SKM-1 treated with dmso at 0.1 percent for 144 hours (cell line): ENCODE measurements around the gene NDUFA13.

Experiments used
- DNase-seq: peaks from one replicate; lab custom pipeline; 2025; ENCODE audit not compliant: unreplicated experiment; lab: John Stamatoyannopoulos, UW

NDUFA13 gene

DNA sequence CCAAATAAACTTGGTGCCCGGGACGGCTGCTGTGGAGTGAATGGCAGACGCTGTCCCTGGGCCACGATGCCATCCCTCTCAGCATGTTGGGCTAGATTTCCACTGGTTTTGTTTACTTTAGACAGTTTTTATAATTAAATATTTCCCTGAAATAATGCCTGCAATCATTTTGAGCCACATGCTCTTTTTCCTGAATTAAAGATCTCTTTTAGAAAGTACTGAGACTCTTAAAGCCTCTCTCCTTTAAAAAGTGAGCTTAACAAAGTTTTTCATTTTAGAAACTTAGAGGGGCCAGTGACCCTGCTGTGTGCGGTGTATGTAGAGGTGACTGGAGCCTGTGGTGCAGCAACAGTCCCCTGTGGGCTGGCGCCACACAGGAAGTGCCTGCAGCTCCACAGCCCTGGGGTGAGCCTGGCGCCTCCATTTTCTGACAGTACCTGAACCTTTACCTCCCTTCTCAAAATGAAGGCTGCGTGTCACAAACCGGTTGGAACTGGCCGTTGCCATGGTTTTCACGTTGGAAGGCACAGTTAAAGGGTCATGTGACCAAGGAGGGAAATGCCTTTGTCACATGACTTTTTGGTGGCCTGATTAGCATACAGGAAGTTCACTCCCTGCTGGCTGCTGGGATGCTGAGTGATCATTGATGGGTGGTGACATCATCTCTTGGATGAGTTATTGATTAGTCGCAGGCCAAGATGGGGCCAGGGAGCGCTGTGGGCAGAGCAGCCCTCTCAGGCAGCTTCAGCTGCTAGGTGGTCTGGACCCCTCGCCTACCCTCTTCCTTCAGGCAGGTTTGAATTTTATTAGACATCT lies 26.9 kb upstream of the NDUFA13 start:
- no peak for DNase-seq

- no peak for DNase-seq
Observed at GRCh38 chr19:19489804-19490204, 26.2 kb upstream of the NDUFA13 start.

DNA sequence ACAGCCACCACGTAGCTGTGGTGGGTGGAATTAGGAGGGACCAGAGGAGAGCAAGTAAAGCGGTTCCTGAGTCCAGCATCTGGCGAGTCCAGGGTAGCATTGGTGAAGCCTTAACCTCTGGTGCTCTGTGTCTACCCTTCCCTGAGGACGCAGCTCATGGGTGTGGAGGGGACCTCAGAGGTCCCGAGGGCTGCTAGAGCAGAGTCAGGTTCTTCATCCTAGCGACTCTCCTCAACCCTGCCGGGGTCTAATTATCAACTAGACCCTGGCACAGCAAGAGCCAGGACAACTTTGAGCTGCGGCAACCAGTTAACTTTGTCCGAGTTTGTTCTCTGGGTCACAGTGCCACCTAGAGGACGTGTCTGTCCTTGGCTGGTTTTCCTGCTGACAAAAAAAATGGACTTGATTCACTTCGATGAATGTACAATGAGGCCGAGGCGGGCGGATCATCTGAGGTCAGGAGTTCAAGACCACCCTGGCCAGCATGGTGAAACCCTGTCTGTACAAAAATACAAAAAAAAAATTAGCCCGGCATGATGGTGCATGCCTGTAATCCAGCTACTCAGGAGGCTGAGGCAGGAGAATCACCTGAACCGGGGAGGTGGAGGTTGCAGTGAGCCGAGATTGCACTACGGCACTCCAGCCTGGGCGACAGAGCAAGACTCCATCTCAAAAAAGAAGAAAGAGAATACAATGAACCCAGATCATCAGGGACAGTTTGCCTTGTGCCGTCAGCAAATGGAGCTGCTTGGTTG lies 25.6 kb upstream of the NDUFA13 start:
- DNase-seq = peak; percentile 25

DNA sequence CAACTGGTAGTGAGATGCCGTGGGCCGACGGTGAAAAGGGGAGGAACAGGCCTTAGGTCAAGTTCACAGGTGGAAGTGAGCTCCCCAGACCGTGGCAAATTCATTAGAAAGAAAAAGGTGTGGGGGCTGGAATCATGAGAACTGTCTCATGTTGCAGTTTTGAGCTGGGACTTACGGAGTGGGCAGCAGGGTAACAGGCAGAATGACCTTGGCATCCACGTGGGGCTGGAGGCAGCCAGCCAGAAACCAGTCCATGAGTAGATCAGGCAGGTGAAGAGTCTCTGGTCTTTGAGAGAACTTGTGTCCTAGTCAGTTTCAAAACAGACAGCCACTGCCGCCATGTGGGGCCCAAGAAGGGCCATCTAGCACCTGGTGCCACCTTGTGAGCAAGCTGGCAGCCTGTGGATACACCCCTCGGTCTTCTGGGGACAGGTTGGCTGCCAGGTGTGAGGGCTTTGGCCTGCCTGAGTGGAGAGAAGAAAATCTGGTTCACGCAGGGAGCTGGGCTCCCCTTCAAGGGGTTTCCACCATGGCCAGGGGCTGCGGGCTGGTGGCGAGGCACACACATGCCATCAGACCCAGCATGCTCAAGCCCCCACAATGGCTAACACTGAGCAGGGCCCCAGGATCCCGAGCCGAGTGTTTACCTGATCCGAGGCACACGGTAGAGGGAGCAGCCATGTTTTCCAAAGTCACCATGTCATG lies 24.6 kb upstream of the NDUFA13 start:
- no peak for DNase-seq

DNA sequence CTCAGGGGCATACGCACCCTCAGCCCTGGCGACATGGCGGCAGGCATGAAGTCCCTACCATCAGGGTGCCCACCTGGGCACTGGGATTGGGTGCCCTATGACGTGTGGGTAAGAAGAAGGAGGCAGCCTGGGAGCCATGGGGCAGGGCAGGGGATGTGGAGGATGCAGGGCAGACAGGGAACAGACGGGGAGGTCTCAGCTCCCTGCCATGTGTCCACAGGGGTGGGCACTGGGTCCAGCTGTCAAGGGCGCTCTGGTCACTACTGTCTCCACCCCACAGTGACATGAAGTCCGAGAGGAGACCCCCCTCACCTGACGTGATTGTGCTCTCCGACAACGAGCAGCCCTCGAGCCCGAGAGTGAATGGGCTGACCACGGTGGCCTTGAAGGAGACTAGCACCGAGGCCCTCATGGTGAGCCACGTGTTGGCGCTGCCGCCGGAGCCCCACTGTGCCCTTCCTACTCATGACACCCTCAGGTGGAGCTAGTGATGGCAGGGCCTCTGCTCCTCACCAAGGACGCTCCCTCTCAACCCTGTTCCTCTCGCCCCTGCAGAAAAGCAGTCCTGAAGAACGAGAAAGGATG lies 23.9 kb upstream of the NDUFA13 start:
- DNase-seq = no peak

- no peak for DNase-seq
Observed at GRCh38 chr19:19493841-19494546, 22.0 kb upstream of the NDUFA13 start.

DNA sequence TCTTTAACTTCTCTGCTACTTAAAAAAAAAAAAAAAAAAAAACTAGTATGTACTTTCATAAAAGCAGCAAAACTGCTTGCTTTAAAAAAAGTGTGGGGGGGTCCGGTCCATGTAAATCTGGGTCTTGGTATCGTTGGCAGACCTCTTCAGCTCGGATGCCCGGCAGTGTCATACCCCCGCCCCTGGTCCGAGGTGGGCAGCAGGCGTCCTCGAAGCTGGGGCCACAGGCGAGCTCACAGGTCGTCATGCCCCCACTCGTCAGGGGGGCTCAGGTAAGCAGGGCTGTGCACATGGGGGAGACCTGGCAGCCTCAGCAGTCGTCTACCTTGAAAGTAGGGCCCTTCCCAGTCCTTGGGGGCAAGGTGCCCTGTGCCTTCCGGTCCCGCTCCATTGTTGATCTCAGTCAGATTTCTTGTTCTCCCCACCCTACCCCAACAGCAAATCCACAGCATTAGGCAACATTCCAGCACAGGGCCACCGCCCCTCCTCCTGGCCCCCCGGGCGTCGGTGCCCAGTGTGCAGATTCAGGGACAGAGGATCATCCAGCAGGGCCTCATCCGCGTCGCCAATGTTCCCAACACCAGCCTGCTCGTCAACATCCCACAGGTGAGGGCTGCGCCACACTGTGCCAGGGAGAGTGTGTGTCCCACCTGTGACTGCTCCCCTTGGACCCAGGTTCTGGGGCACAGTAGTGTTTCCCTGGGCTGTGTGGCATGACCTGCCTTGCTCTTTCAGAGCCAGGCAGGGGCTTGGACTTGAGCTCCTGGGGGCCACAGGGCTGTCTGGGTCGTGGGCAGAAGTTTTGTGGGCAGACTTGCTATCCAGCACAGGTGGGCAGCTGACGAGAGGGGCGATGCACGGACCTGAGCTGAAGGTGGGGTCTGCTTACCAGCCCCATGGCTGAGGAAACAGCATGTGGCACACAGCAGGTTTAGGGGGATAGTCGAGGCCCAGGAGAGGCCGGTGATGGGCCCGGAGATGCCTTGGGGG lies 20.1 kb upstream of the NDUFA13 start:
- DNase-seq = no peak

- DNase-seq = no peak
Observed at GRCh38 chr19:19498255-19498991, 17.6 kb upstream of the NDUFA13 start.

- no peak for DNase-seq
Observed at GRCh38 chr19:19499272-19499995, 16.6 kb upstream of the NDUFA13 start.

DNA sequence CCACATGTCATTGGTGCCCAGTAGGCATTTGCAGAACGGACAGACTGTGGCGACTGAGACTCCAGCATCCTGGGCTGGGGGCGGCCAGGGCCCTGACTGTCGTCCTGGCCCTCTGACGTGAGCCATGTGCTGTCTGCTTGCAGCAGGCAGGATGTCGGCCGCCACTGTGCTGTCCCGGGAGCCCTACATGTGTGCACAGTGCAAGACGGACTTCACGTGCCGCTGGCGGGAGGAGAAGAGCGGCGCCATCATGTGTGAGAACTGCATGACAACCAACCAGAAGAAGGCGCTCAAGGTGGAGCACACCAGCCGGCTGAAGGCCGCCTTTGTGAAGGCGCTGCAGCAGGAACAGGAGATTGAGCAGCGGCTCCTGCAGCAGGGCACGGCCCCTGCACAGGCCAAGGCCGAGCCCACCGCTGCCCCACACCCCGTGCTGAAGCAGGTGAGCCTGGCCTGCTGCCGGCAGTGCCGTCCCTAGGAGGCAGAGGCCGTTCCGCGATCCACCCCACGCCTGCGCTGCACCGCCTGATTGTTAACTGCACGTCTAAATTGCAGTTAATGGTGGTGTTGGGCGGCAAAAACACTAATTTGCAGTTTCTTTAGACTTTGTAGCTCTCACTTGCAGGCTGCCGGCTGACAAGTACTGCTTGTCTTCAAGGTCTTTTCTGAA lies 14.9 kb upstream of the NDUFA13 start:
- no peak for DNase-seq

GRCh38 chr19:19501798-19502197 lies 14.2 kb upstream of the NDUFA13 start:
- DNase-seq = no peak

- no peak for DNase-seq
Observed at GRCh38 chr19:19502281-19502680, 13.7 kb upstream of the NDUFA13 start.

GRCh38 chr19:19502808-19503602 lies 13.0 kb upstream of the NDUFA13 start:
- no peak for DNase-seq

GRCh38 chr19:19504754-19505668 lies 11.0 kb upstream of the NDUFA13 start:
- DNase-seq = no peak

- DNase-seq = no peak
Observed at GRCh38 chr19:19505669-19506326, 10.2 kb upstream of the NDUFA13 start.
